Fibroblast of lung (primary cell): ENCODE measurements around the gene PODN. TPM values are rescaled to one million over a fixed set of nuclear protein-coding genes. Genes with fewer than 3 reads are reported as not detected.

Experiments used
- DNase-seq, 2 donors: peaks; one replicate each; pipeline versions ENCODE4 v3.0.0 to v3.0.0-alpha.2; 2010; ENCODE audit warnings: low read depth in 2 of 2
- H2AFZ ChIP-seq: 2 replicates; pipeline ENCODE4 v1.5.1; 2012; ENCODE audit warnings: low read length, control low read depth, inconsistent platforms
- H3K27ac ChIP-seq: 2 replicates; pipeline ENCODE4 v1.5.1; 2011; ENCODE audit warnings: low read length, control low read depth; ENCODE audit not compliant: insufficient read depth
- H3K27me3 ChIP-seq: 2 replicates; pipeline ENCODE4 v1.5.1; 2011; ENCODE audit warnings: mild to moderate bottlenecking, low read length; ENCODE audit not compliant: control insufficient read depth, insufficient read depth
- H3K36me3 ChIP-seq: 2 replicates; pipeline ENCODE4 v1.5.1; 2011; ENCODE audit warnings: low read length; ENCODE audit not compliant: control insufficient read depth, insufficient read depth
- H3K4me1 ChIP-seq: 2 replicates; pipeline ENCODE4 v1.5.1; 2011; ENCODE audit warnings: low read length; ENCODE audit not compliant: control insufficient read depth, insufficient read depth; ENCODE audit errors: extremely low read depth
- H3K4me2 ChIP-seq: 2 replicates; pipeline ENCODE4 v1.5.1; 2011; ENCODE audit warnings: low read length, control low read depth; ENCODE audit not compliant: insufficient read depth; ENCODE audit errors: extremely low read depth
- H3K4me3 ChIP-seq, 4 experiments: fragments of 200-600 bp in 1 of 4; sonication (generic) in 1 of 4; replicated peaks in 1 of 4; 2 replicates each; pipeline ENCODE4 v1.5.1; 2011 to 2016; ENCODE audit warnings: low read length in 4 of 4, low read depth in 3 of 4, mild to moderate bottlenecking in 3 of 4, control low read depth in 2 of 4, inconsistent platforms in 1 of 4, mixed read lengths in 1 of 4; ENCODE audit not compliant: insufficient read depth in 1 of 4; ENCODE audit errors: control extremely low read depth in 1 of 4
- H3K79me2 ChIP-seq: 2 replicates; pipeline ENCODE4 v1.5.1; 2012; ENCODE audit warnings: mild to moderate bottlenecking, low read length, inconsistent platforms; ENCODE audit not compliant: control insufficient read depth, insufficient read depth
- H3K9ac ChIP-seq: 2 replicates; pipeline ENCODE4 v1.5.1; 2011; ENCODE audit warnings: mild to moderate bottlenecking, low read length, control low read depth; ENCODE audit not compliant: insufficient read depth
- H3K9me3 ChIP-seq: 2 replicates; pipeline ENCODE4 v1.5.1; 2012; ENCODE audit warnings: low read depth, low read length; ENCODE audit not compliant: control insufficient read depth, insufficient read depth
- H4K20me1 ChIP-seq: 2 replicates; pipeline ENCODE4 v1.5.1; 2011; ENCODE audit warnings: low read length; ENCODE audit not compliant: control insufficient read depth, insufficient read depth; ENCODE audit errors: extremely low read depth
- CTCF ChIP-seq, 2 donors: IDR thresholded peaks in 1 of 2; conservative IDR thresholded peaks in 1 of 2; 1 replicate in 1 of 2; 2 replicates in 1 of 2; pipeline ENCODE4 v1.5.1; 2011 to 2012; ENCODE audit warnings: low read length in 2 of 2, control low read depth in 1 of 2, inconsistent platforms in 1 of 2, low read depth in 1 of 2, mild to moderate bottlenecking in 1 of 2
- EZH2 ChIP-seq: IDR thresholded peaks from 2 replicates; pipeline ENCODE4 v1.5.1; 2012; ENCODE audit warnings: low read length, control low read depth, mild to moderate bottlenecking; ENCODE audit errors: missing control alignments
- polyA plus RNA-seq, 2 donors: library from polyadenylated mRNA; depleted of rRNA in 1 of 2; stranded (reverse) in 1 of 2; unstranded in 1 of 2; fragments of >200 nt; gene quantifications; 2 replicates each; pipeline ENCODE4 v1.2.1, GENCODE V29; 2011 to 2012; ENCODE audit warnings: missing spikeins in 1 of 2
- total RNA-seq: library from RNA; depleted of rRNA; stranded (reverse); fragments of >200 nt; gene quantifications from 2 replicates; pipeline ENCODE4 v1.2.1, GENCODE V29; 2014

PODN gene
- total and polyA plus RNA-seq, 2 donors (not counting 1 experiment from before 2014, with no cell fraction given) = 31.6 to 49.7 TPM

GRCh38 chr1:53087332-53088285 lies 25.6 kb downstream of the PODN start:
- TF ChIP-seq CTCF (conservative IDR thresholded peaks at IDR 0.05 in 1 of 2, IDR thresholded peaks at IDR 0.05 in 1 of 2; ENCODE audit: low read depth in 1 of 2, low read length in 2 of 2) (no peak), EZH2 (no peak)
- no peaks in the 10 kb centered on the region for H3K27me3 ChIP-seq
- H3K27ac ChIP-seq = no peak overlapping the region
- no peaks in the 10 kb centered on the region for H4K20me1 ChIP-seq
- no peaks in the 10 kb centered on the region for H3K79me2 ChIP-seq
- no peaks in the 10 kb centered on the region for H3K9me3 ChIP-seq
- DNase-seq = no peak
- no peak overlapping the region for H3K4me3 ChIP-seq
- no peak overlapping the region for H2AFZ ChIP-seq
- no peak overlapping the region for H3K4me2 ChIP-seq
- H3K36me3 ChIP-seq = peaks cover 4% of the 10 kb centered on the region
- peaks cover 10% of the 10 kb centered on the region for H3K4me1 ChIP-seq
- H3K9ac ChIP-seq = no peak overlapping the region

- peaks cover 2% of the 10 kb centered on the region for H3K36me3 ChIP-seq
- H4K20me1 ChIP-seq = no peaks in the 10 kb centered on the region
- no peak for TF ChIP-seq CTCF (conservative IDR thresholded peaks at IDR 0.05 in 1 of 2, IDR thresholded peaks at IDR 0.05 in 1 of 2; ENCODE audit: low read depth in 1 of 2, low read length in 2 of 2)
- no peak for TF ChIP-seq EZH2
- H3K79me2 ChIP-seq = no peaks in the 10 kb centered on the region
- H3K4me2 ChIP-seq = no peak overlapping the region
- H3K9me3 ChIP-seq = no peaks in the 10 kb centered on the region
- no peak overlapping the region for H3K4me3 ChIP-seq
- H3K4me1 ChIP-seq = peaks cover 10% of the 10 kb centered on the region
- no peak overlapping the region for H3K9ac ChIP-seq
- no peaks in the 10 kb centered on the region for H3K27me3 ChIP-seq
- no peak for DNase-seq
- H3K27ac ChIP-seq = no peak overlapping the region
- H2AFZ ChIP-seq = no peak overlapping the region
Observed at GRCh38 chr1:53088616-53089300, 26.7 kb downstream of the PODN start.

GRCh38 chr1:53089478-53090226 lies 27.6 kb downstream of the PODN start:
- Histone ChIP-seq H3K9ac (no peak overlapping the region), H3K36me3 (peaks cover 2% of the 10 kb centered on the region), H3K4me3 (no peak overlapping the region), H3K27ac (no peak overlapping the region), H3K79me2 (no peaks in the 10 kb centered on the region), H2AFZ (no peak overlapping the region), H3K4me1 (peaks cover 10% of the 10 kb centered on the region), H3K9me3 (no peaks in the 10 kb centered on the region), H3K4me2 (no peak overlapping the region), H4K20me1 (no peaks in the 10 kb centered on the region), H3K27me3 (no peaks in the 10 kb centered on the region)
- peak; percentile 25 to 27 for DNase-seq
- no peak for TF ChIP-seq EZH2
- no peak for TF ChIP-seq CTCF (conservative IDR thresholded peaks at IDR 0.05 in 1 of 2, IDR thresholded peaks at IDR 0.05 in 1 of 2; ENCODE audit: low read depth in 1 of 2, low read length in 2 of 2)
